NCI-H2171 treated with DMSO at 0.1 percent for 48 hours (cell line): ENCODE measurements around the gene ATP13A4.
A peak's percentile ranks its signal among the peaks of the same experiment; 100 is the strongest.

Source experiments
- DNase-seq: peaks from one replicate; lab custom pipeline; 2025; lab: John Stamatoyannopoulos, UW

Gene ATP13A4

GRCh38 chr3:193491026-193491425 lies 63.7 kb downstream of the ATP13A4 start:
- DNase-seq: no peak

GRCh38 chr3:193490580-193490979 lies 64.1 kb downstream of the ATP13A4 start:
- DNase-seq: no peak

GRCh38 chr3:193489949-193490348 lies 64.7 kb downstream of the ATP13A4 start:
- no peak for DNase-seq

GRCh38 chr3:193488741-193489140 lies 66.0 kb downstream of the ATP13A4 start:
- DNase-seq: no peak

- no peak for DNase-seq
Measured at GRCh38 chr3:193483988-193484539, 70.6 kb downstream of the ATP13A4 start.

GRCh38 chr3:193481436-193481835 lies 73.3 kb downstream of the ATP13A4 start:
- no peak for DNase-seq

- no peak for DNase-seq
Measured at GRCh38 chr3:193474446-193474845, 80.2 kb downstream of the ATP13A4 start.

- DNase-seq: no peak
Measured at GRCh38 chr3:193470710-193471109, 84.0 kb downstream of the ATP13A4 start.

- DNase-seq: no peak
Measured at GRCh38 chr3:193465992-193466608, 88.6 kb downstream of the ATP13A4 start.

- DNase-seq: no peak
Measured at GRCh38 chr3:193464889-193465288, 89.8 kb downstream of the ATP13A4 start.

- no peak for DNase-seq
Measured at GRCh38 chr3:193457526-193457925, 97.2 kb downstream of the ATP13A4 start.

- peak; percentile 26 for DNase-seq
Measured at GRCh38 chr3:193452338-193452737, 102.4 kb downstream of the ATP13A4 start.

- no peak for DNase-seq
Measured at GRCh38 chr3:193451902-193452301, 102.8 kb downstream of the ATP13A4 start.

GRCh38 chr3:193446965-193447602 lies 107.6 kb downstream of the ATP13A4 start:
- no peak for DNase-seq

- no peak for DNase-seq
Measured at GRCh38 chr3:193439423-193439822, 115.3 kb downstream of the ATP13A4 start.

GRCh38 chr3:193418576-193419373 lies 135.9 kb downstream of the ATP13A4 start:
- DNase-seq: no peak

GRCh38 chr3:193416629-193417028 lies 138.1 kb downstream of the ATP13A4 start:
- DNase-seq: no peak

- no peak for DNase-seq
Measured at GRCh38 chr3:193407688-193408087, 147.0 kb downstream of the ATP13A4 start.

GRCh38 chr3:193407112-193407511 lies 147.6 kb downstream of the ATP13A4 start:
- peak; percentile 55 for DNase-seq

GRCh38 chr3:193403307-193403706 lies 151.4 kb downstream of the ATP13A4 start:
- no peak for DNase-seq

GRCh38 chr3:193400304-193400703 lies 154.4 kb downstream of the ATP13A4 start:
- no peak for DNase-seq

GRCh38 chr3:193396451-193397244 lies 158.0 kb downstream of the ATP13A4 start:
- no peak for DNase-seq
